ENCODE results near the gene DGKA. TPM values are rescaled to one million over a fixed set of nuclear protein-coding genes. Genes with fewer than 3 reads are reported as not detected.
"Not testable (repeated sequence)": the region's sequence is repeated elsewhere in the genome, so short reads cannot be mapped to it uniquely, and the experiment has no call there.

DGKA gene
- 10 to 100 TPM; 16.9 to 21.4 (median 17.4) TPM for polyA plus RNA-seq

DNA sequence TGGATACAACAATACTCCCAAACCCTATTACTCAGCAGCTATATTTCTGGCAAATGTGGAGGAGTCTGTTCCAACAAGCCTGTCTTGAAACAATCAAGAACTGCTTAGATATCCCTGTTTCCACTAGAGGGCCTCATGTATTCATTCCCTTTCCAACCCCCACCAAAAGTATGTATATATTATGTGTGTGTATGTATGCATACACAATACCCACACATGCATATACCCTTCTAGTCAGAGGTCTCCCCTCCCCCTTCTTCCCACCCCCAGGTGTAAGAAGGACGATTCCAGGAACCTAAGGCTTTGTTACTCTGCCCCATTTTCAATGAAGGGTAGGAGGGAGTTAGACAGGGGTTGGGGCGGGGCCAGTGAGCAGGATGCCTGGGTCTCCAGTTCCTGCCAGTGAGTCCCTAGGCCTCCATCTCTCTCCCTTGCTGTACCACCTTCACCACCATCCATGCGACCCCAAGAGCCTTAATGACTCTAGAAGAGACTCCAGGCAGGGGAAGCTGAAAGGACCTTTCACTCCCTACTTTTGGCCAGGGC is at the start of gene DGKA:
DGKA (plus strand) TSS at position 392 of the 546 bp plus-strand sequence. CDS start 5,342 bp downstream, outside the sequence.
- 34 to 39% (median 35%) methylated on average over 3 of the region's 3 CpGs for WGBS, 3 donors
- no peak within 1 kb of the TSS for H3K27ac ChIP-seq (ENCODE audit: low read depth, low read length)

GRCh38 chr12:55885113-55885512 is 45.8 kb upstream of the DGKA start:
- no peak overlapping the region for H3K27ac ChIP-seq (ENCODE audit: low read depth, low read length)
- 90 to 96% (median 95%) methylated on average over 1 of the region's 1 CpG for WGBS, 3 donors

DNA sequence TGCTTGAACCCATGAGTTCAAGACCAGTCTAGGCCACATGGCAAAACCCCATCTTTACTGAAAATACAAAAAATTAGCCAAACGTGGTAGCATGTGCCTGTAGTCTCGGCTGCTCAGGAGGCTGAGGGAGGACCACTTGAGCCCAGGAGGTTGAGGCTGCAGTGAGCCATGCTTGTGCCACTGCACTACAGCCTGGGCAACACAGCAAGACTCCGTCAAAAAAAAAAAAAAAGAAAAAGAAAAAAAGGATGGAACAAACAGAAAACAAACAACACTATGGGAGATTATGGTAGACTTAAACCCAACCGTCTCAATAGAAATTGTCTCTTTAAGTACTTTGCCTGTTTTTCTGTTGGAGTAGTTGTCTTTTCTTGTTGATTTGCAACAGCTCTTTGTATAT is 39.7 kb upstream of the DGKA start:
- H3K27ac ChIP-seq (ENCODE audit: low read depth, low read length): no peak overlapping the region
- WGBS, 3 donors: 88 to 94% (median 94%) methylated on average over 4 of the region's 4 CpGs

- no peak overlapping the region for H3K27ac ChIP-seq (ENCODE audit: low read depth, low read length)
- 83 to 91% (median 90%) methylated on average over 1 of the region's 1 CpG for WGBS, 3 donors
Observed at GRCh38 chr12:55893723-55894122, 37.2 kb upstream of the DGKA start.

GRCh38 chr12:55899082-55899481 is 31.9 kb upstream of the DGKA start:
- no peak overlapping the region for H3K27ac ChIP-seq (ENCODE audit: low read depth, low read length)
- WGBS, 3 donors: 65 to 69% (median 65%) methylated on average over 2 of the region's 2 CpGs

- H3K27ac ChIP-seq (ENCODE audit: low read depth, low read length): no peak overlapping the region
- 78 to 92% (median 92%) methylated on average over 7 of the region's 7 CpGs for WGBS, 3 donors
Observed at GRCh38 chr12:55901881-55902490, 29.0 kb upstream of the DGKA start.

DNA sequence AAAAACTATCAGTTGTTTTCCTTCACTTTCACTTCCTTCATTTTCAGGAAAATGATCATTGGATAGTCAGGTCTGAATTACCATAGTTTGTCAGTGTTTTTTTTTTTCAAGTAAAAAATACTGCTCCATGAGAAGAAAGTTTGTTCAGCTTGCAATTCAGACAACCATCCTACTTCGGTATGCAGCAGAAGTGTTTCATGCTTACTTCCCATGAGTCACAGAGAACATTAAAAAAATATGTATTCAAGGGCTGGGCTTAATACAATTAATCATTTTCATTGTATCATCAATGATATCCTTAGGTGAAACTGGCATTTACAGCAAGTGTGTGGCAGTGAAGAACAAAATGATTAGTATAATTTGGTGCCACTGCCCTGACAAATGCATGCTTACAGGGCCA is 24.9 kb upstream of the DGKA start:
- H3K27ac ChIP-seq (ENCODE audit: low read depth, low read length): no peak overlapping the region
- WGBS, 3 donors: 45 to 77% (median 75%) methylated on average over 1 of the region's 1 CpG

- H3K27ac ChIP-seq (ENCODE audit: low read depth, low read length): no peak overlapping the region
- WGBS, 3 donors: 25 to 80% (median 77%) methylated on average over 8 of the region's 8 CpGs
Observed at GRCh38 chr12:55908726-55909512, 22.0 kb upstream of the DGKA start.

- whole genome bisulfite sequencing, 3 donors: 18 to 78% (median 75%) methylated on average over 2 of the region's 2 CpGs
- H3K27ac ChIP-seq (ENCODE audit: low read depth, low read length): no peak overlapping the region
Observed at GRCh38 chr12:55909513-55909884, 21.5 kb upstream of the DGKA start.

DNA sequence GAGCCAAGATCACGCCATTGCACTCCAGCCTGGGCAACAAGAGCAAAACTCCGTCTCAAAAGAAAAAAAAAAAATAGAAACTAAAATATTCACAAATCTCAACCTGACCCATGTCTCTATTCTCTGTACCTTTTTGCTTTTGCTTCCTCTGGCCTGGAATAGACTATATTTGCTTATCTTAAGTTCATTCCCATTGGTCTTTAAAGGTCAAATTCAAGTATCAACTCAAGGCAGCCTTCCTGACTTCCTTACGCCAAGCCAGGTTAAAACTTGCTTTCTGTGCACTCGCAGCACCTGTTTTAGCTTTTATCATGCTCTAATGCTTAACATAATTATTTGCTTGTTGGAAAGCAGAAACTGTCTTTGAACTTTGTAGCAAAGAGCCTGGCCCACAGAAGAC is 18.1 kb upstream of the DGKA start:
- 62 to 96% (median 96%) methylated on average over 4 of the region's 4 CpGs for WGBS, 3 donors
- H3K27ac ChIP-seq (ENCODE audit: low read depth, low read length): no peak overlapping the region

- 55 to 71% (median 71%) methylated on average over 3 of the region's 3 CpGs for WGBS, 3 donors
- H3K27ac ChIP-seq (ENCODE audit: low read depth, low read length): no peak overlapping the region
Observed at GRCh38 chr12:55915482-55915859, 15.5 kb upstream of the DGKA start.

GRCh38 chr12:55919032-55919431 is 11.9 kb upstream of the DGKA start:
- WGBS, 3 donors: 85 to 90% (median 87%) methylated on average over 3 of the region's 3 CpGs
- H3K27ac ChIP-seq (ENCODE audit: low read depth, low read length): not testable (repeated sequence)

DNA sequence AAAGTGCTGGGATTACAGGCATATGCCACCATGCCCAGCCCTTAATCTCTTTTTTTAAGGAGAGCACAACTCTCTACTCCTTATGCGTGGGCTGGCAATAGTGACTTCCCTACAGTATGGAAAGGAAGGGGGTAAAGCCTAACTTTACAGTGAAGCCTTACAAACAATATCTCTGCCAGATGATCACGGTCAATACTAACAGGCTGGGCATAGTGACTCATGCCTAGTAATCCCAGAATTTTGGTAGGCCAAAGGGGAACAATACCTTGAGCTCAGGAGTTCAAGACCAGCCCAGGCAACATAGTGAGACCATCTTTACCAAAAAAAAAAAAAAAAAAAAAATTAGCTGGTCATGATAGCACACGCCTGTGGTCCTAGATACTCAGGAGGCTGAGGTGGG is 8.8 kb upstream of the DGKA start:
- 86 to 98% (median 93%) methylated on average over 3 of the region's 3 CpGs for whole genome bisulfite sequencing, 3 donors
- H3K27ac ChIP-seq (ENCODE audit: low read depth, low read length): no peak overlapping the region

- WGBS, 3 donors: 91 to 94% (median 92%) methylated on average over 9 of the region's 9 CpGs
- not testable (repeated sequence) for H3K27ac ChIP-seq (ENCODE audit: low read depth, low read length)
Observed at GRCh38 chr12:55923648-55924047, 7.3 kb upstream of the DGKA start.

DNA sequence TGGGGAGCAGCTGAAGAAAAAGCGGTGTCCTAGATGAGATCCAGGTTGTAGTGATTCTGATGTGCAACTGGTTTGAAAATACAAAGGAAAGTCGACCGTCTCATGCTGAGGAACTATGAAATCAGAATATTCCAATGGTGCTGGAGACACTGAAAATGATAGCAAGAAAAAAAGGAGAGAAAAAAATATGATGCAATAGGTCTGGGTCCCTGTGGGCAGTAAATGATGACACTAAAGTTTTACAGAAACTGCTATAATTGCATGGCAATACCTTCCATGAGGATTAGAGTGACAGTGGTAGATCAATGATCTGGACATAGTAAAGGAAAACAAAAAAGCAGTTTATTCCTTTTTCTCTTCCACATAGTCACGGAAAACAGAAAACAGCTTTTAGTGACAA is 5.6 kb upstream of the DGKA start:
- 79 to 86% (median 81%) methylated on average over 4 of the region's 4 CpGs for WGBS, 3 donors

DNA sequence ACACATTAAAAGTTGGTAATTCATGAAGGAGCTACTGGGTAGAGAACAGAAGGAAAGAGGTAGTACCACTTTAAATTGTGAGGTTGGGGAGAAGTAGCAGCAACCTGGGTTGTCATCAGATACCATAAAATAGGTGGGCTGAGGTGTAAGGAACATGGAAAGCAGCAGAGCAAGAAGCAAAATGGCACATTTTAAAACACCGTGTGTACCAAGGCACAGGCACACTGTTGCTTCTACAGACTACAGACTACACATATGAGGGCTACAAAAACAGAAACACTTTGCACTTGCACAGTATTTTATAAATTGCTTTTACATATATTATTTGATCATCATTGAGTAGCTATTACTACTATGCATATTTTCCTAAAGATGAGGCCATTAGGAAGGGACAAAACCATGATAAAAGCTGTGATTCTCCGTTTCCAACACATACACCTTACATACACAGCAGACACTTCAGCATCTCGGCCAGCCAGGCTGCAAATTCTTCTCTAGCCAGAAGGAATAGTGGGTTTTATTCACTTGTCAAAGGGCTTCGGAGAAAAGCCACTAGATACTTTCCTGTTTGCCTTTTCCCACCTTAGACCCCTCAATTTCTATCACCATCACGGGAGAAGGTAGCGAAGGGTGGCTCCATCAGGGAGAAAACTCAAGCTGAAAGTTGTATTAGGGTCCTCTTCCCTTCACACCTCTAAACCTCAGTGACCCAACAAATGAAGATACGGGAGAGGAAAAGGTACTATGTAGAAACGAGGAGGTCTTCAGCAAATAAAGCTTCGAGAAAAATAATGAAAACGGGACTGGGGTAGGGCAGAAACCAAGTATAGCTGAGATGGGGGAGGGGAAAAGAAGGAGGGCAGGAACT is 4.9 kb upstream of the DGKA start:
- peak overlapping the region; percentile 65 for H3K27ac ChIP-seq (ENCODE audit: low read depth, low read length)
- WGBS, 3 donors: 7 to 15% (median 13%) methylated on average over 10 of the region's 10 CpGs

More for the DNA sequence above, 5.6 kb upstream of the DGKA start:
- no peak overlapping the region for H3K27ac ChIP-seq (ENCODE audit: low read depth, low read length)

DNA sequence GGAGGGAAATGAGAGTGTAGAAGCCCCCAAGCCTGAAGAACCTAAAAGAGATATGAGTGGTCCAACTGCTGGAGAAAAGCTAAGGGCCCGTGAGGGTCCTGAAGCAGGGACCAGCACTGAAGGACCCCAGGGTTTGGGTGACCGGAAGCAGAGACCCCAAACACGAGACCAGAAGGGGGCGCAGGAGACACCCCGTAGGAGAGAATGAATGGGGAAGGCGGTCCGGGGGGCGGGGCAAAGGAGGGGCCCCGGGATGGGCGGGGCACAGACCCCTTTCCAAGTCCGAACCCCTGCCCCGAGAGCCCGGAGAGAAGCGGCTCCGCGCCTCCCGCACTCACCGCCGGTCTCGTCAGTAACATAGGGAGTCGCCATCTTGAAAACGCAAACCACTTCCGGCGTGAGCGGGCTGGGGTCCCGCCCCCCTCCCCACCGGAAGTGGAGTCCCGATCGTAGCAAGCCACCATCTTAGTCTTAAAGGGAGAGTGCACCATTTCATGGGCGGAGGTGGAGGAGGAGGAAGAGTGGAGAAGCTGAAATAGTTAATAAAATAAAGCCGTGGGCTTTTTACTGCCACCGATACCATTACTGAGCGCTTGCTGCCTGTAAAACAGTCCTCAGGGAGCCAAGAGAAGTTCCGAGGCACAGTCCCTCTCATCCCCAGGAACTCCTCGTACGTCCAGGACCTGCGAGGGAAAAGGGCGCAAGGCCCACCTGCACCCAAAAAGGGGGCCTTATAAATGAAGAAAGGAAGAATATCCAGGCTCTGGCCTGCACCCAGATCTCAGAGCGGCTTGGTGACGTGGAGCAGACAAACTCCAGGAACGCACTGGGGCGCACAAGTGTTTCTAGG is 4.0 kb upstream of the DGKA start:
- 0 to 1% (median 0%) methylated on average over 42 of the region's 42 CpGs for WGBS, 3 donors
- H3K27ac ChIP-seq (ENCODE audit: low read depth, low read length): peak overlapping the region; percentile 89
